HG02763 (cell line): Measurements from ENCODE around the gene CCR2.
"Not testable (repeated sequence)": the region's sequence is repeated elsewhere in the genome, so short reads cannot be mapped to it uniquely, and the experiment has no call there.

ENCODE experiments used
- ATAC-seq: cut with Tn5 transposase; IDR thresholded peaks from one replicate; pipeline ENCODE4 v1.9.1; 2021; ENCODE audit warnings: mild to moderate bottlenecking, moderate library complexity; ENCODE audit not compliant: unreplicated experiment

The CCR2 gene

GRCh38 chr3:46353647-46354410, at the start of gene CCR2:
Gene CCR2, plus strand, starts transcription at chr3:46354111. Its CDS starts 3,417 bp downstream, at chr3:46357528.
- ATAC-seq, result no peak

- no peak for ATAC-seq
These were observed 49.2 kb upstream of the CCR2 start for GRCh38 chr3:46304739-46305138.

GRCh38 chr3:46312991-46313390, 40.9 kb upstream of the CCR2 start:
- ATAC-seq, result no peak

- no peak for ATAC-seq
These were observed 39.4 kb upstream of the CCR2 start for GRCh38 chr3:46314517-46314916.

- no peak for ATAC-seq
These were observed 37.7 kb upstream of the CCR2 start for GRCh38 chr3:46316206-46316605.

- ATAC-seq, result no peak
These were observed 35.5 kb upstream of the CCR2 start for GRCh38 chr3:46318207-46318927.

GRCh38 chr3:46321461-46322104, 32.3 kb upstream of the CCR2 start:
- ATAC-seq, result no peak

- no peak for ATAC-seq
These were observed 29.9 kb upstream of the CCR2 start for GRCh38 chr3:46324036-46324435.

GRCh38 chr3:46325645-46326300, 28.1 kb upstream of the CCR2 start:
- ATAC-seq, result no peak

- not testable (repeated sequence) for ATAC-seq
These were observed 23.2 kb upstream of the CCR2 start for GRCh38 chr3:46330676-46331075.

- ATAC-seq, result no peak
These were observed 19.0 kb upstream of the CCR2 start for GRCh38 chr3:46334741-46335478.

- ATAC-seq, result no peak
These were observed 18.4 kb upstream of the CCR2 start for GRCh38 chr3:46335541-46335940.

GRCh38 chr3:46337911-46338310, 16.0 kb upstream of the CCR2 start:
- ATAC-seq, result no peak

GRCh38 chr3:46338840-46339239, 15.1 kb upstream of the CCR2 start:
- ATAC-seq, result no peak

- ATAC-seq, result no peak
These were observed 9.4 kb upstream of the CCR2 start for GRCh38 chr3:46344476-46344875.

GRCh38 chr3:46348823-46349482, 5.0 kb upstream of the CCR2 start:
- ATAC-seq, result no peak

GRCh38 chr3:46349484-46350261, 4.2 kb upstream of the CCR2 start:
- peak; percentile 78 for ATAC-seq

GRCh38 chr3:46350262-46350565, 3.7 kb upstream of the CCR2 start:
- ATAC-seq, result peak; percentile 27

- no peak for ATAC-seq
These were observed 2.3 kb upstream of the CCR2 start for GRCh38 chr3:46351646-46352045.

GRCh38 chr3:46353090-46353489, 821 bp upstream of the CCR2 start:
- no peak for ATAC-seq
